Astrocyte of the spinal cord (primary cell): Measurements from ENCODE around the gene PLXDC2.

ENCODE experiments used
- DNase-seq: peaks from one replicate; pipeline ENCODE4 v3.0.0; 2011; ENCODE audit warnings: low read depth, low spot score
- H3K4me3 ChIP-seq: 2 replicates; pipeline ENCODE4 v1.5.1; 2011; ENCODE audit warnings: low read depth, mild to moderate bottlenecking, low read length, moderate library complexity
- CTCF ChIP-seq: IDR thresholded peaks from 2 replicates; pipeline ENCODE4 v1.5.1; 2012; ENCODE audit warnings: low read depth, mild to moderate bottlenecking, low read length, inconsistent platforms
- in situ Hi-C: cut with HindIII; loops from 2 replicates; pipeline ENCODE4 v1.10.0; 2017; ENCODE audit warnings: low sequenced_read_pairs

Gene PLXDC2

GRCh38 chr10:19929506-19930140, 113.4 kb downstream of the PLXDC2 start:
- TF ChIP-seq CTCF, result no peak
- in situ Hi-C loops, result no loop called here
- peak; percentile 87 for DNase-seq
- no peak overlapping the region for H3K4me3 ChIP-seq

GRCh38 chr10:19930936-19931893, 115.0 kb downstream of the PLXDC2 start:
- no peak overlapping the region for H3K4me3 ChIP-seq
- DNase-seq, result peak; percentile 65
- in situ Hi-C loops, result no loop called here
- TF ChIP-seq CTCF, result no peak

- H3K4me3 ChIP-seq, result no peak overlapping the region
- no peak for TF ChIP-seq CTCF
- in situ Hi-C loops, result no loop called here
- DNase-seq, result no peak
These were observed 115.8 kb downstream of the PLXDC2 start for GRCh38 chr10:19931894-19932590.

GRCh38 chr10:19932806-19933371, 116.7 kb downstream of the PLXDC2 start:
- in situ Hi-C loops, result no loop called here
- H3K4me3 ChIP-seq, result no peak overlapping the region
- TF ChIP-seq CTCF, result no peak
- no peak for DNase-seq

- H3K4me3 ChIP-seq, result no peak overlapping the region
- DNase-seq, result no peak
- in situ Hi-C loops, result no loop called here
- no peak for TF ChIP-seq CTCF
These were observed 117.5 kb downstream of the PLXDC2 start for GRCh38 chr10:19933772-19934171.

GRCh38 chr10:19935176-19935575, 118.9 kb downstream of the PLXDC2 start:
- H3K4me3 ChIP-seq, result no peak overlapping the region
- TF ChIP-seq CTCF, result no peak
- no peak for DNase-seq
- in situ Hi-C loops, result no loop called here
